Measurements from ENCODE around the gene IL1A.
A peak's percentile ranks its signal among the peaks of the same experiment; 100 is the strongest.

Gene IL1A

GRCh38 chr2:112757265-112757664 lies 27.0 kb downstream of the IL1A start:
- DNase-seq, result peak; percentile 39

GRCh38 chr2:112756207-112756606 lies 28.1 kb downstream of the IL1A start:
- no peak for DNase-seq

GRCh38 chr2:112755444-112755843 lies 28.8 kb downstream of the IL1A start:
- DNase-seq, result no peak

- no peak for DNase-seq
Measured at GRCh38 chr2:112754564-112754963, 29.7 kb downstream of the IL1A start.

- no peak for DNase-seq
Measured at GRCh38 chr2:112752667-112753066, 31.6 kb downstream of the IL1A start.

GRCh38 chr2:112751451-112752197 lies 32.7 kb downstream of the IL1A start:
- DNase-seq, result no peak

GRCh38 chr2:112750560-112750843 lies 33.8 kb downstream of the IL1A start:
- no peak for DNase-seq

GRCh38 chr2:112749755-112750559 lies 34.3 kb downstream of the IL1A start:
- peak; percentile 82 for DNase-seq

GRCh38 chr2:112740527-112740926 lies 43.8 kb downstream of the IL1A start:
- DNase-seq, result no peak

- no peak for DNase-seq
Measured at GRCh38 chr2:112737542-112738232, 46.6 kb downstream of the IL1A start.

GRCh38 chr2:112733871-112734270 lies 50.4 kb downstream of the IL1A start:
- DNase-seq, result no peak

GRCh38 chr2:112733456-112733855 lies 50.8 kb downstream of the IL1A start:
- DNase-seq, result no peak

GRCh38 chr2:112731479-112731878 lies 52.8 kb downstream of the IL1A start:
- DNase-seq, result no peak

- no peak for DNase-seq
Measured at GRCh38 chr2:112730791-112731190, 53.5 kb downstream of the IL1A start.

GRCh38 chr2:112730216-112730615 lies 54.1 kb downstream of the IL1A start:
- no peak for DNase-seq

- no peak for DNase-seq
Measured at GRCh38 chr2:112728378-112729175, 55.7 kb downstream of the IL1A start.

- no peak for DNase-seq
Measured at GRCh38 chr2:112728029-112728362, 56.3 kb downstream of the IL1A start.

GRCh38 chr2:112727276-112728028 lies 56.8 kb downstream of the IL1A start:
- no peak for DNase-seq

GRCh38 chr2:112726487-112727190 lies 57.7 kb downstream of the IL1A start:
- peak; percentile 90 for DNase-seq

- DNase-seq, result no peak
Measured at GRCh38 chr2:112725545-112726457, 58.5 kb downstream of the IL1A start.

All from CD4-positive, alpha-beta T cell treated with Interleukin-15 for 1 hour (primary cell).